ENCODE results near the gene GPR183. TPM values are rescaled to one million over a fixed set of nuclear protein-coding genes. Genes with fewer than 3 reads are reported as not detected.

Gene GPR183
- total RNA-seq, 1 donor from 2014 or later: 4.9 TPM

DNA sequence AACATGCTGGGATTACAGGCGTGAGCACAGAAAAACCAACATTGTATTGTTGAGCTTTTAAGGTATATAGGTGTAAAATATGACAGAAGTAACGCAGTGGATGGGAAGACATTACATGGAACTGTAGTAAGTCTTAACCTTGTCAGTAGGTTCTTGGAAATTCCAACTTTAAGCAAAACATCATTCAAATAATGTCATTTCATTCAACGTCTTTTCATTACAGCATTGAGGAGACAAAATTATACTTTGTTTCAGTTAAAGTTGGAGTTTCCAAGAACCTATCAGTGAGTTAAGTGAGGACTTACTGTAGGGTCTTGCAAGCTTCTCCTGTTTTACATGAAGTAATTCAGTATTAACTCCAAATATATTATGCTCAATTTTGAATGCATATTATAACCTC lies 27.0 kb upstream of the GPR183 start:
- Histone ChIP-seq H3K4me1 (ENCODE audit: insufficient read depth, low read length) (peaks cover 6% of the 10 kb centered on the region), H3K9ac (ENCODE audit: low read length) (no peak overlapping the region), H4K20me1 (ENCODE audit: insufficient read depth, low read length) (peaks cover 8% of the 10 kb centered on the region), H3K79me2 (ENCODE audit: insufficient read depth, low read length) (no peaks in the 10 kb centered on the region), H3K27ac (ENCODE audit: low read depth, low read length) (no peak overlapping the region), H3K4me3 (ENCODE audit: insufficient read depth, low read depth, low read length) (no peak overlapping the region), H3K9me3 (ENCODE audit: insufficient read depth, low read depth, low read length) (no peaks in the 10 kb centered on the region), H2AFZ (ENCODE audit: low read depth, low read length) (no peak overlapping the region), H3K4me2 (ENCODE audit: low read length) (no peak overlapping the region), H3K27me3 (ENCODE audit: insufficient read depth, low read length) (no peaks in the 10 kb centered on the region), H3K36me3 (ENCODE audit: insufficient read depth, low read length) (no peaks in the 10 kb centered on the region)
- no peaks in the 10 kb centered on the region for H3K9me3 Mint-ChIP-seq (ENCODE audit: unreplicated experiment)
- no peak overlapping the region for H3K27ac Mint-ChIP-seq (ENCODE audit: unreplicated experiment)
- FAIRE-seq (no peak), DNase-seq (ENCODE audit: low read depth) (no peak)
- H3K4me3 Mint-ChIP-seq (ENCODE audit: unreplicated experiment): no peak overlapping the region
- peaks cover 10% of the 10 kb centered on the region for H3K36me3 Mint-ChIP-seq (ENCODE audit: low read depth, unreplicated experiment)
- no peaks in the 10 kb centered on the region for H3K27me3 Mint-ChIP-seq (ENCODE audit: low read depth, unreplicated experiment)
- TF ChIP-seq, protein P1, sequence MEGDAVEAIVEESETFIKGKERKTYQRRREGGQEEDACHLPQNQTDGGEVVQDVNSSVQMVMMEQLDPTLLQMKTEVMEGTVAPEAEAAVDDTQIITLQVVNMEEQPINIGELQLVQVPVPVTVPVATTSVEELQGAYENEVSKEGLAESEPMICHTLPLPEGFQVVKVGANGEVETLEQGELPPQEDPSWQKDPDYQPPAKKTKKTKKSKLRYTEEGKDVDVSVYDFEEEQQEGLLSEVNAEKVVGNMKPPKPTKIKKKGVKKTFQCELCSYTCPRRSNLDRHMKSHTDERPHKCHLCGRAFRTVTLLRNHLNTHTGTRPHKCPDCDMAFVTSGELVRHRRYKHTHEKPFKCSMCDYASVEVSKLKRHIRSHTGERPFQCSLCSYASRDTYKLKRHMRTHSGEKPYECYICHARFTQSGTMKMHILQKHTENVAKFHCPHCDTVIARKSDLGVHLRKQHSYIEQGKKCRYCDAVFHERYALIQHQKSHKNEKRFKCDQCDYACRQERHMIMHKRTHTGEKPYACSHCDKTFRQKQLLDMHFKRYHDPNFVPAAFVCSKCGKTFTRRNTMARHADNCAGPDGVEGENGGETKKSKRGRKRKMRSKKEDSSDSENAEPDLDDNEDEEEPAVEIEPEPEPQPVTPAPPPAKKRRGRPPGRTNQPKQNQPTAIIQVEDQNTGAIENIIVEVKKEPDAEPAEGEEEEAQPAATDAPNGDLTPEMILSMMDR (IDR thresholded peaks at IDR 0.05; ENCODE audit: insufficient read depth, low read depth, low read length): no peak
- no peak for TF ChIP-seq EZH2 (IDR thresholded peaks at IDR 0.05; ENCODE audit: insufficient read depth, low read length)
- H3K4me1 Mint-ChIP-seq (ENCODE audit: low read depth, unreplicated experiment): no peaks in the 10 kb centered on the region

DNA sequence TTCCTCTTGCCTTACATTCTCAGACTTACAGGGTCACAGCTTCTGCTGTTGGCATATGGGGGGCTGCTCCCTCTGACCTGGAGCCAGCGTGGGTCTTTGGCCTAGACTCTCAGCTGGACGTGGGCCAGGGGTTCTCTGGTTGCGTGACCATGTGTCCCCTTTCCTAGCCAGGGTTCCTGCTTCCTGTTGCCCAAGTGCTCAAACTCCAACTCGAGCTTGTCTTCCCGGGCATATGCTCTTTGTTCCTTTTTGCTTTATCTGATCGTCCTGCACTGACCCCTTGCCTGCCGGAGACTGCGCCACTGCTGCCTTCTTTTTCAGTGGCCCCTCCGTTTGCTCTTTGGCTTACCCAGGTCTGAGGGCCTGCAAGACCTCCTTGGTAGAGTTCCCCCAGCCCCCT lies 25.3 kb upstream of the GPR183 start:
- no peak overlapping the region for H3K4me3 Mint-ChIP-seq (ENCODE audit: unreplicated experiment)
- no peak overlapping the region for H2AFZ ChIP-seq (ENCODE audit: low read depth, low read length)
- TF ChIP-seq, protein P1 (IDR thresholded peaks at IDR 0.05; ENCODE audit: insufficient read depth, low read depth, low read length): no peak
- TF ChIP-seq EZH2 (IDR thresholded peaks at IDR 0.05; ENCODE audit: insufficient read depth, low read length): no peak
- H3K27me3 Mint-ChIP-seq (ENCODE audit: low read depth, unreplicated experiment): no peaks in the 10 kb centered on the region
- no peaks in the 10 kb centered on the region for H3K9me3 ChIP-seq (ENCODE audit: insufficient read depth, low read depth, low read length)
- H4K20me1 ChIP-seq (ENCODE audit: insufficient read depth, low read length): peaks cover 8% of the 10 kb centered on the region
- no peaks in the 10 kb centered on the region for H3K27me3 ChIP-seq (ENCODE audit: insufficient read depth, low read length)
- no peaks in the 10 kb centered on the region for H3K9me3 Mint-ChIP-seq (ENCODE audit: unreplicated experiment)
- H3K4me1 Mint-ChIP-seq (ENCODE audit: low read depth, unreplicated experiment): no peaks in the 10 kb centered on the region
- H3K79me2 ChIP-seq (ENCODE audit: insufficient read depth, low read length): no peaks in the 10 kb centered on the region
- no peak overlapping the region for H3K27ac Mint-ChIP-seq (ENCODE audit: unreplicated experiment)
- no peak for FAIRE-seq
- peaks cover 8% of the 10 kb centered on the region for H3K36me3 Mint-ChIP-seq (ENCODE audit: low read depth, unreplicated experiment)
- peaks cover 6% of the 10 kb centered on the region for H3K4me1 ChIP-seq (ENCODE audit: insufficient read depth, low read length)
- no peaks in the 10 kb centered on the region for H3K36me3 ChIP-seq (ENCODE audit: insufficient read depth, low read length)
- no peak overlapping the region for H3K27ac ChIP-seq (ENCODE audit: low read depth, low read length)
- no peak overlapping the region for H3K9ac ChIP-seq (ENCODE audit: low read length)
- DNase-seq (ENCODE audit: low read depth): no peak
- H3K4me2 ChIP-seq (ENCODE audit: low read length): no peak overlapping the region
- H3K4me3 ChIP-seq (ENCODE audit: insufficient read depth, low read depth, low read length): no peak overlapping the region

DNA sequence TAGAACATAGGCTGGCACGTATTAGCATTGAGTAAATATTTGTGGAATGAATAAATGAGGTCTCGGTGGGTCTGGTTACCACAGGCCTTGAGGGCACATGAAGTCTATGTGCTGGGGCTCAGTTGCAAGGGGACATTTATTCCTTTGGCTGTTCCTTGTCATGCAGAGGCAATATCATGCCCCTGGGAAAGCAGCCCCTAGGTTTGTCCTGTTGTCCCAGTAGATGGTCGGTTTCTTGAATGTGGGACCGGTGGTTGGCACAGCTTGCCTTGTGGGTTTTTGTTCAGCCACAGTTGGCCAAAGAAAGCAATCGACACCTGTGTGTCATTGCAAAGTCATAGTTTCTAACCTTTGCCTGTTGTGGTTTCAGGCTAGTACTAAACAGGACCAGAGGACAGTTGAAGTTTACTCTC lies 24.7 kb upstream of the GPR183 start:
- no peaks in the 10 kb centered on the region for H3K27me3 ChIP-seq (ENCODE audit: insufficient read depth, low read length)
- H3K4me3 ChIP-seq (ENCODE audit: insufficient read depth, low read depth, low read length): no peak overlapping the region
- H3K36me3 ChIP-seq (ENCODE audit: insufficient read depth, low read length): no peaks in the 10 kb centered on the region
- Mint-ChIP-seq H3K27me3 (ENCODE audit: low read depth, unreplicated experiment) (no peaks in the 10 kb centered on the region), H3K36me3 (ENCODE audit: low read depth, unreplicated experiment) (peaks cover 11% of the 10 kb centered on the region), H3K4me1 (ENCODE audit: low read depth, unreplicated experiment) (no peaks in the 10 kb centered on the region), H3K4me3 (ENCODE audit: unreplicated experiment) (no peak overlapping the region), H3K9me3 (ENCODE audit: unreplicated experiment) (no peaks in the 10 kb centered on the region), H3K27ac (ENCODE audit: unreplicated experiment) (no peak overlapping the region)
- H2AFZ ChIP-seq (ENCODE audit: low read depth, low read length): no peak overlapping the region
- H4K20me1 ChIP-seq (ENCODE audit: insufficient read depth, low read length): peaks cover 8% of the 10 kb centered on the region
- H3K79me2 ChIP-seq (ENCODE audit: insufficient read depth, low read length): no peaks in the 10 kb centered on the region
- no peak overlapping the region for H3K27ac ChIP-seq (ENCODE audit: low read depth, low read length)
- H3K9ac ChIP-seq (ENCODE audit: low read length): no peak overlapping the region
- FAIRE-seq (no peak), DNase-seq (ENCODE audit: low read depth) (no peak)
- H3K9me3 ChIP-seq (ENCODE audit: insufficient read depth, low read depth, low read length): no peaks in the 10 kb centered on the region
- no peak for TF ChIP-seq EZH2 (IDR thresholded peaks at IDR 0.05; ENCODE audit: insufficient read depth, low read length)
- TF ChIP-seq, protein P1 (IDR thresholded peaks at IDR 0.05; ENCODE audit: insufficient read depth, low read depth, low read length): no peak
- H3K4me1 ChIP-seq (ENCODE audit: insufficient read depth, low read length): peaks cover 6% of the 10 kb centered on the region
- no peak overlapping the region for H3K4me2 ChIP-seq (ENCODE audit: low read length)
